PC-9 (cell line): ENCODE data around the gene MICAL3. TPM values are rescaled to one million over a fixed set of nuclear protein-coding genes. Genes with fewer than 3 reads are reported as not detected.

Experiments
- BruUV-seq: library from RNA; stranded (reverse); fragments of 400-500 nt; replicated peaks from 2 replicates; lab custom pipeline; 2021; lab: Mats Ljungman, UMichigan
- CTCF ChIA-PET: fragments of 300-600 bp; sonication (Branson Sonifier 250); formaldehyde crosslinking; loops from one replicate; lab custom pipeline; 2022; ENCODE audit warnings: antibody characterized with exemption; lab: Charles Lee
- POLR2A ChIA-PET: fragments of 300-600 bp; sonication (Branson Sonifier 250); formaldehyde crosslinking; loops from one replicate; lab custom pipeline; 2022; ENCODE audit warnings: antibody characterized with exemption; ENCODE audit not compliant: unreplicated experiment; lab: Charles Lee
- DNase-seq, 2 experiments: peaks; one replicate each; pipeline versions ENCODE4 v3.0.0 to v3.0.0-alpha.2; 2015 to 2022; ENCODE audit warnings: mixed read lengths in 1 of 2
- H2AFZ ChIP-seq: fragments of 200-600 bp; sonication (generic); 2 replicates; pipeline ENCODE4 v1.8.1; 2017; ENCODE audit warnings: antibody characterized with exemption
- H3F3A ChIP-seq: fragments of 200-600 bp; sonication (generic); 2 replicates; pipeline ENCODE4 v1.8.1; 2017; ENCODE audit warnings: antibody characterized with exemption, mild to moderate bottlenecking, low read depth; ENCODE audit not compliant: insufficient read depth
- H3K27ac ChIP-seq: fragments of 200-600 bp; sonication (generic); 2 replicates; pipeline ENCODE4 v1.6.1; 2016; ENCODE audit warnings: mixed run types
- H3K27me3 ChIP-seq: fragments of 200-600 bp; sonication (generic); 2 replicates; pipeline ENCODE4 v1.6.1; 2016; ENCODE audit warnings: low read depth, mixed run types; ENCODE audit not compliant: insufficient read depth
- H3K36me3 ChIP-seq: fragments of 200-600 bp; sonication (generic); 2 replicates; pipeline ENCODE4 v1.6.1; 2016; ENCODE audit warnings: low read depth, mixed run types
- H3K4me1 ChIP-seq: fragments of 200-600 bp; sonication (generic); replicated peaks from 2 replicates; pipeline ENCODE4 v1.6.1; 2016; ENCODE audit warnings: mixed run types; ENCODE audit not compliant: insufficient read depth
- H3K4me2 ChIP-seq: fragments of 200-600 bp; sonication (generic); 2 replicates; pipeline ENCODE4 v1.6.1; 2017; ENCODE audit warnings: mixed run types
- H3K4me3 ChIP-seq: fragments of 200-600 bp; sonication (generic); 2 replicates; pipeline ENCODE4 v1.6.1; 2016; ENCODE audit warnings: mixed run types
- H3K79me2 ChIP-seq: fragments of 200-600 bp; sonication (generic); 2 replicates; pipeline ENCODE4 v1.6.1; 2017; ENCODE audit warnings: low read depth, mixed run types
- H3K9me2 ChIP-seq: fragments of 200-600 bp; sonication (generic); 2 replicates; pipeline ENCODE4 v1.8.1; 2017; ENCODE audit warnings: mild to moderate bottlenecking; ENCODE audit not compliant: insufficient read depth
- H3K9me3 ChIP-seq: fragments of 200-600 bp; sonication (generic); 2 replicates; pipeline ENCODE4 v1.8.1; 2016; ENCODE audit warnings: low read depth; ENCODE audit not compliant: insufficient read depth
- H4K20me1 ChIP-seq: fragments of 200-600 bp; sonication (generic); 2 replicates; pipeline ENCODE4 v1.8.1; 2017; ENCODE audit not compliant: insufficient read depth
- CTCF ChIP-seq: fragments of 200-600 bp; sonication (generic); conservative IDR thresholded peaks from 2 replicates; pipeline ENCODE4 v1.6.1; 2017; ENCODE audit warnings: mixed run types, antibody characterized with exemption, mild to moderate bottlenecking, moderate library complexity
- EZH2 ChIP-seq: fragments of 200-600 bp; sonication (generic); IDR thresholded peaks from 2 replicates; pipeline ENCODE4 v1.8.0; 2017; ENCODE audit warnings: antibody characterized with exemption, low read depth
- intact Hi-C: fragments of 100-400 bp; cut with micrococcal nuclease; formaldehyde crosslinking; loops from one replicate; pipeline ENCODE4 v1.10.0; 2022; ENCODE audit not compliant: unreplicated experiment
- total RNA-seq: library from RNA; stranded (reverse); gene quantifications from 2 replicates; pipeline ENCODE4 v1.2.3, GENCODE V29; 2021

The MICAL3 gene
- total RNA-seq, 1 experiment from 2014 or later = 27.4 TPM

DNA sequence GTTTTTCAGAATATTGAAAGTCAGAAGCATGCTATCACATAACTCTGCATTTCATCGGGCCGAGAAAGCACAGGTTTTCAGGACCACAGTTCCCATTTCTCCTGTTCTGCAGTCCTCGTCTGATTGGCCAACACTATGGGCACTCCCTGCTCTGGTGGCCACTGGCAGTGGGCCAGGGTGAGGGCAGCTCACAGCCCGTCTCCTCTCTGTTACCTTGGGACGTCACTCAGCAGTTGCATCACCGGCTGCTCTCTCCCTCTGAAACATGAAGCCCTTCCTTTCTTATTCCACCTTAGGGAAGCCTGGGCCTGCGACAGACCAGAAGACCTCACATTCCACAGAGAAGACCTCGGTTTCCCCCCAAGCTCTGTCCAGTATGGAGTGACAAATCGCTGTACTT, 11.4 kb upstream of the MICAL3 start:
- POLR2A ChIA-PET = no interaction called here
- H3K4me1 ChIP-seq = peaks cover 50% of the 10 kb centered on the region
- no TSS peak for BruUV-seq

DNA sequence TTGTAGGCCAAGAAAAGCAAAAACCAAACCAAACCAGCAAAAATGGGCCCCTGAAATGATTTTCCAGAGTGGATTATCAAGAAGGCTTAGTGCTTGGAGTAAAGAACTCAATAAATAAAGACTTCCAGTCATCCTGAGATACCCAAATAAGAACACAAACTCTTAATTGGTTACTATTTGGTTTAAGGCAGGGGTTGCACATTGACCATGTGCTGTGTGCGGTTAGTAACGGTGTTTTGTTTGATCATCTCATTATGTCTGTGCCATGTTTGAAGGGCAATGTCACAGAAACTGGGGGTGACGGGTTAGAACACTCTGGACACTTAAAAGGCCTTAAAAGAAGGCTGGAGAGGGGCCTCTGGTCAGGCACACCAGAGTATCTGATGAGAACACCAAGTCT, 9.7 kb upstream of the MICAL3 start:
- no peaks in the 10 kb centered on the region for H3K9me3 ChIP-seq
- H4K20me1 ChIP-seq = no peaks in the 10 kb centered on the region
- no peak overlapping the region for H3K4me2 ChIP-seq
- TF ChIP-seq CTCF (no peak), EZH2 (no peak)
- no peaks in the 10 kb centered on the region for H3K9me2 ChIP-seq
- no peaks in the 10 kb centered on the region for H3K79me2 ChIP-seq
- H3K27ac ChIP-seq = no peak overlapping the region
- H3K4me3 ChIP-seq = no peak overlapping the region
- no peak overlapping the region for H2AFZ ChIP-seq
- intact Hi-C loops = no loop called here
- no peak for DNase-seq
- ChIA-PET CTCF (no interaction called here), POLR2A (no interaction called here)
- H3K36me3 ChIP-seq = no peaks in the 10 kb centered on the region
- H3K4me1 ChIP-seq = peaks cover 53% of the 10 kb centered on the region
- BruUV-seq = no TSS peak
- peaks cover 33% of the 10 kb centered on the region for H3F3A ChIP-seq
- H3K27me3 ChIP-seq = no peaks in the 10 kb centered on the region

More for the DNA sequence above, 11.4 kb upstream of the MICAL3 start:
- peak; percentile 81 to 85 for DNase-seq
- Histone ChIP-seq H3K4me2 (peak overlapping the region; percentile 74), H3F3A (peaks cover 33% of the 10 kb centered on the region), H3K79me2 (no peaks in the 10 kb centered on the region), H3K4me3 (peak overlapping the region; percentile 14; the same call in 1 of the 2 replicates), H3K36me3 (no peaks in the 10 kb centered on the region), H3K9me3 (no peaks in the 10 kb centered on the region), H4K20me1 (no peaks in the 10 kb centered on the region), H3K9me2 (no peaks in the 10 kb centered on the region), H3K27ac (peak overlapping the region; percentile 74), H3K27me3 (no peaks in the 10 kb centered on the region), H2AFZ (no peak overlapping the region)
- TF ChIP-seq CTCF (no peak), EZH2 (no peak)
- intact Hi-C loops = no loop called here
- CTCF ChIA-PET = no interaction called here

DNA sequence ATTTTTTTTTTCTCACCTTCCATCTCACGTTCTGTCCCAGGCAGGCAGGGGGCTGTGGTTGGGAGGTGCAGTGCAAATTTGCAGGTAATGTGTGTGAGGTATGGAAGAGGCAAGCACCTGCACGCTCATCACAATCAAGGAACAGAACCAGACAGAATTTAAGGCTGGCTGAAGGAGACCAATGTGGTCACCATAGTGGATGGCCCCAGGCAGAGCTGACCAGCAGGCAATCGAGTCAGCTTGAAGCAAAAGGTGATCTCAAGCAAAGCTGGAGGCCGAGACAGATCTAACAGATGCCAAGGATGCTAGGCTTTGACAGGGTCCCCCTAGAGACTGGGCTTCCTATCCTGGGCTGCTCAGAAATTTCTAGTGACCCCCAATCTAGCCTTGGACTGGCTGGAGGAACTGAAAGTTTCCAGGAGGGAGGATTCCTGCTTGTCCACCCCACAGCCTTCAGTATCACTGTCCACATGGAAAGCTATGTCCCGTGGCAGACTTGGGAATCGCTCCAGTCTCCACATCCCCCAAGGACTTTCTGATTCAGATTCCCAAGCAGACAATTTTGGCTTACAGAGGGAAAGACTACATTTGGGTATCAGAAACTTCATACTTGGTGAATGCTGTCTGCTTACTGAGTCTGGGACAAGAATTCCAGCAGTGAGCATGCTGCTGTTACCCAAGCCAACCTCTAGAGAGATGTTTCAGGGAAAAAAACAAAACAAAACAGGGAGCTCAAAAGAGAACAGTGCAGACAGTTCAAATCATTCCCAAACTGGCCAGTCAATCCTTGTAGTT, 9.0 kb upstream of the MICAL3 start:
- Histone ChIP-seq H3K9me2 (no peaks in the 10 kb centered on the region), H3K27ac (peak overlapping the region; percentile 91), H3K4me3 (no peak overlapping the region), H2AFZ (no peak overlapping the region), H3K9me3 (no peaks in the 10 kb centered on the region), H3F3A (peaks cover 33% of the 10 kb centered on the region), H3K27me3 (no peaks in the 10 kb centered on the region), H4K20me1 (no peaks in the 10 kb centered on the region), H3K36me3 (no peaks in the 10 kb centered on the region), H3K79me2 (no peaks in the 10 kb centered on the region), H3K4me1 (peaks cover 53% of the 10 kb centered on the region), H3K4me2 (peak overlapping the region; percentile 69)
- intact Hi-C loops = loop anchor here (2.0 kb wide), 1 partner anchor 33 kb away; no protein-coding TSS in a partner anchor
- BruUV-seq = no TSS peak
- CTCF ChIA-PET = no interaction called here
- DNase-seq = no peak
- TF ChIP-seq EZH2 = no peak
- no peak for TF ChIP-seq CTCF
- POLR2A ChIA-PET = no interaction called here
